Activated CD8-positive, alpha-beta memory T cell treated with anti-CD3 and anti-CD28 coated beads, Interleukin-2, amount 50 U/mL, for 1 hour (primary cell): ENCODE measurements around the gene SCN7A.
"Not testable (repeated sequence)": the region's sequence is repeated elsewhere in the genome, so short reads cannot be mapped to it uniquely, and the experiment has no call there.

Experiments
- DNase-seq: peaks from one replicate; pipeline ENCODE4 v3.0.0-alpha.2; 2020; ENCODE audit errors: extremely low read depth

The SCN7A gene

GRCh38 chr2:166494140-166494624 lies at the start of gene SCN7A:
Gene SCN7A, minus strand, starts transcription at chr2:166494249. Its CDS starts 16,553 bp downstream, at chr2:166477696.
- DNase-seq = no peak

- peak; percentile 1 for DNase-seq
These were observed 45.5 kb upstream of the SCN7A start for GRCh38 chr2:166539340-166540162.

GRCh38 chr2:166536111-166536510 lies 42.1 kb upstream of the SCN7A start:
- no peak for DNase-seq

- no peak for DNase-seq
These were observed 27.1 kb upstream of the SCN7A start for GRCh38 chr2:166521155-166521554.

- DNase-seq = no peak
These were observed 26.6 kb upstream of the SCN7A start for GRCh38 chr2:166520604-166521003.

GRCh38 chr2:166519391-166519962 lies 25.4 kb upstream of the SCN7A start:
- no peak for DNase-seq

- DNase-seq = no peak
These were observed 24.8 kb upstream of the SCN7A start for GRCh38 chr2:166518634-166519390.

- DNase-seq = no peak
These were observed 23.5 kb upstream of the SCN7A start for GRCh38 chr2:166517533-166518061.

GRCh38 chr2:166516712-166517303 lies 22.8 kb upstream of the SCN7A start:
- no peak for DNase-seq

GRCh38 chr2:166513952-166514351 lies 19.9 kb upstream of the SCN7A start:
- no peak for DNase-seq

- no peak for DNase-seq
These were observed 5.2 kb upstream of the SCN7A start for GRCh38 chr2:166499281-166499680.

GRCh38 chr2:166491461-166491860 lies 2.6 kb downstream of the SCN7A start:
- no peak for DNase-seq

- no peak for DNase-seq
These were observed 6.9 kb downstream of the SCN7A start for GRCh38 chr2:166487171-166487570.

- no peak for DNase-seq
These were observed 8.4 kb downstream of the SCN7A start for GRCh38 chr2:166485558-166486178.

GRCh38 chr2:166472332-166472731 lies 21.7 kb downstream of the SCN7A start:
- no peak for DNase-seq

- DNase-seq = no peak
These were observed 25.7 kb downstream of the SCN7A start for GRCh38 chr2:166468124-166469024.

- DNase-seq = no peak
These were observed 29.9 kb downstream of the SCN7A start for GRCh38 chr2:166464187-166464586.

GRCh38 chr2:166463640-166464039 lies 30.4 kb downstream of the SCN7A start:
- no peak for DNase-seq

GRCh38 chr2:166458674-166459073 lies 35.4 kb downstream of the SCN7A start:
- DNase-seq = no peak

GRCh38 chr2:166455823-166456222 lies 38.2 kb downstream of the SCN7A start:
- not testable (repeated sequence) for DNase-seq
